Measurements from ENCODE around the gene ARHGAP15.

Gene ARHGAP15

DNA sequence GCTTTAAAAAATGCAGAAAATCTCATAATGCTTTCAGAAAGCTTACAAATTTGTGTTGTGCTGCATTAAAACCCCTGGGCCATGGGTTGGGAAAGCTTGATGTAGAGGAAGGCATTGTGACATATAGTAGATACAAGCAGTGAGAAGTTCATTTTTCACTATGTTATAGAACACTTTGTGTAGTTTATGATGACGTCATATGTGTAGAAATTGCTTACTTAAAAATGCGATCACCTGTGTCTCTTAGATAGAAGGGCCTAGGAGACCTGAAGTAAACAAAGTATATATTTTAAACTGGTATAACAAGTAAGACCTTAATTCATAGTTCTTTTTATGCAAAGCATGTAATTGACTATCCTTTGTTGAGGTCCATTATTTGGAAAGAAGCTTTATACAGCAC, 393.5 kb downstream of the ARHGAP15 start:
- H3K79me2 ChIP-seq (ENCODE audit: insufficient read depth, low read length) = no peaks in the 10 kb centered on the region
- H3K9me2 ChIP-seq (replicated peaks; ENCODE audit: insufficient read depth, low read length) = no peaks in the 10 kb centered on the region
- TF ChIP-seq, protein P1, sequence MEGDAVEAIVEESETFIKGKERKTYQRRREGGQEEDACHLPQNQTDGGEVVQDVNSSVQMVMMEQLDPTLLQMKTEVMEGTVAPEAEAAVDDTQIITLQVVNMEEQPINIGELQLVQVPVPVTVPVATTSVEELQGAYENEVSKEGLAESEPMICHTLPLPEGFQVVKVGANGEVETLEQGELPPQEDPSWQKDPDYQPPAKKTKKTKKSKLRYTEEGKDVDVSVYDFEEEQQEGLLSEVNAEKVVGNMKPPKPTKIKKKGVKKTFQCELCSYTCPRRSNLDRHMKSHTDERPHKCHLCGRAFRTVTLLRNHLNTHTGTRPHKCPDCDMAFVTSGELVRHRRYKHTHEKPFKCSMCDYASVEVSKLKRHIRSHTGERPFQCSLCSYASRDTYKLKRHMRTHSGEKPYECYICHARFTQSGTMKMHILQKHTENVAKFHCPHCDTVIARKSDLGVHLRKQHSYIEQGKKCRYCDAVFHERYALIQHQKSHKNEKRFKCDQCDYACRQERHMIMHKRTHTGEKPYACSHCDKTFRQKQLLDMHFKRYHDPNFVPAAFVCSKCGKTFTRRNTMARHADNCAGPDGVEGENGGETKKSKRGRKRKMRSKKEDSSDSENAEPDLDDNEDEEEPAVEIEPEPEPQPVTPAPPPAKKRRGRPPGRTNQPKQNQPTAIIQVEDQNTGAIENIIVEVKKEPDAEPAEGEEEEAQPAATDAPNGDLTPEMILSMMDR (IDR thresholded peaks at IDR 0.05; ENCODE audit: insufficient read depth, low read length, poor library complexity, severe bottlenecking) = no peak
- TF ChIP-seq EZH2phosphoT487 (conservative IDR thresholded peaks at IDR 0.05; ENCODE audit: low read length) = no peak
- no peak overlapping the region for H3K4me3 ChIP-seq (ENCODE audit: insufficient read depth, low read length, poor library complexity, severe bottlenecking)
- no peaks in the 10 kb centered on the region for H3F3A ChIP-seq (ENCODE audit: insufficient read depth)
- H2AFZ ChIP-seq (ENCODE audit: low read depth, low read length, severe bottlenecking) = no peak overlapping the region
- H4K20me1 ChIP-seq (ENCODE audit: low read depth, low read length) = 0 out of 2 replicates have a peak, but pooled peaks cover 2% of the 10 kb centered on the region
- H3K9me3 ChIP-seq (ENCODE audit: insufficient read depth, low read length) = no peaks in the 10 kb centered on the region
- no peaks in the 10 kb centered on the region for H3K36me3 ChIP-seq (ENCODE audit: low read length)
- no peaks in the 10 kb centered on the region for H3K27me3 ChIP-seq (ENCODE audit: low read length)
- H3K27ac ChIP-seq (ENCODE audit: low read depth, low read length) = no peak overlapping the region
- no peak overlapping the region for H3K9ac ChIP-seq (ENCODE audit: low read length)
- no peak overlapping the region for H3K4me2 ChIP-seq (ENCODE audit: low read depth, low read length, poor library complexity, severe bottlenecking)

GRCh38 chr2:143524119-143524553, 394.9 kb downstream of the ARHGAP15 start:
- H3K4me3 ChIP-seq (ENCODE audit: insufficient read depth, low read length, poor library complexity, severe bottlenecking) = no peak overlapping the region
- H3K27me3 ChIP-seq (ENCODE audit: low read length) = no peaks in the 10 kb centered on the region
- H3K9me3 ChIP-seq (ENCODE audit: insufficient read depth, low read length) = no peaks in the 10 kb centered on the region
- H3F3A ChIP-seq (ENCODE audit: insufficient read depth) = no peaks in the 10 kb centered on the region
- H3K9ac ChIP-seq (ENCODE audit: low read length) = no peak overlapping the region
- H3K4me2 ChIP-seq (ENCODE audit: low read depth, low read length, poor library complexity, severe bottlenecking) = no peak overlapping the region
- H3K27ac ChIP-seq (ENCODE audit: low read depth, low read length) = no peak overlapping the region
- 0 out of 2 replicates have a peak, but pooled peaks cover 2% of the 10 kb centered on the region for H4K20me1 ChIP-seq (ENCODE audit: low read depth, low read length)
- H3K9me2 ChIP-seq (replicated peaks; ENCODE audit: insufficient read depth, low read length) = no peaks in the 10 kb centered on the region
- no peak overlapping the region for H2AFZ ChIP-seq (ENCODE audit: low read depth, low read length, severe bottlenecking)
- H3K36me3 ChIP-seq (ENCODE audit: low read length) = no peaks in the 10 kb centered on the region
- H3K79me2 ChIP-seq (ENCODE audit: insufficient read depth, low read length) = no peaks in the 10 kb centered on the region
- no peak for TF ChIP-seq EZH2phosphoT487 (conservative IDR thresholded peaks at IDR 0.05; ENCODE audit: low read length)
- TF ChIP-seq, protein P1 (IDR thresholded peaks at IDR 0.05; ENCODE audit: insufficient read depth, low read length, poor library complexity, severe bottlenecking) = no peak

DNA sequence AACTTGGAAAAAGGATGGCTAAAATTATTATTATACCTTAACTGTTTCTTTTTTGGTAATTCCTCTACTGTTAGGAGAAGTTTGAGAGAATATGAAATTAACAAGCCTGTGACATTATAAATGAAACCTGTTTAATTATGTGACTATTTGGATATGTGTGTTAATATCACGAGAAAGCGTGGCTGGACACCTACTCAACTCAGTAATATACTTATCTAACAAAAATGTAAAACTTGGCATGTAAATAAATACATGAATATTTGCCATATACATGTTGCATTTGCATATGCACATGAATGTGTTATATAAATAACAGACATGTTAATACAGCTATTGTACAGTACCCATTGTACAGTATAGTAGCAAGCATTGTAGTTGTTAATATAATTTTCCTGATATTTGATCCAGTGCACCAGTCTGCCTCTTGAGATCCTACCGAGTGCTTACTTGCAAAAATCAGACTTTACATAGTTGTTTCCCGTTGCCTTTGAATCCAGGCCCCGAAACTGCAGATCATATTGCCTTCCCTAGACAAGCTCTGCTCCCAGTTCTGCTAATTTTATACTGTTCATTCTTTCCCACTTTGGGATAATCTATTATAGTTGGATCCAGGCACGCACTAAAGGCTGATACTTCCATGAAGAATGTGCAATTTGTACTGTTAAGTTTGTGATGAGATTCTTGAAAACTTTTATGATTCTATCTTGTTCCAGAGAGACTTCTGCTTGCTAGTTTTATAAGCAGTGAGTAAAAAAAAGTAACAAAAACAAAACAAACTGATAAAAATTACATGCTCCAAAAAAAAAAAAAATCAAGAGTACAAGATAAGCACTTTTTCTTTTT, 395.6 kb downstream of the ARHGAP15 start:
- Histone ChIP-seq H3K9me3 (ENCODE audit: insufficient read depth, low read length) (no peaks in the 10 kb centered on the region), H3K79me2 (ENCODE audit: insufficient read depth, low read length) (no peaks in the 10 kb centered on the region), H3K4me2 (ENCODE audit: low read depth, low read length, poor library complexity, severe bottlenecking) (no peak overlapping the region), H3K27ac (ENCODE audit: low read depth, low read length) (no peak overlapping the region), H3K27me3 (ENCODE audit: low read length) (no peaks in the 10 kb centered on the region), H3F3A (ENCODE audit: insufficient read depth) (no peaks in the 10 kb centered on the region), H4K20me1 (ENCODE audit: low read depth, low read length) (0 out of 2 replicates have a peak, but pooled peaks cover 2% of the 10 kb centered on the region), H3K36me3 (ENCODE audit: low read length) (no peaks in the 10 kb centered on the region), H3K9me2 (replicated peaks; ENCODE audit: insufficient read depth, low read length) (no peaks in the 10 kb centered on the region), H3K9ac (ENCODE audit: low read length) (no peak overlapping the region), H3K4me3 (ENCODE audit: insufficient read depth, low read length, poor library complexity, severe bottlenecking) (no peak overlapping the region), H2AFZ (ENCODE audit: low read depth, low read length, severe bottlenecking) (no peak overlapping the region)
- no peak for TF ChIP-seq EZH2phosphoT487 (conservative IDR thresholded peaks at IDR 0.05; ENCODE audit: low read length)

GRCh38 chr2:143525402-143525860, 396.2 kb downstream of the ARHGAP15 start:
- no peak overlapping the region for H3K4me3 ChIP-seq (ENCODE audit: insufficient read depth, low read length, poor library complexity, severe bottlenecking)
- TF ChIP-seq, protein P1 (IDR thresholded peaks at IDR 0.05; ENCODE audit: insufficient read depth, low read length, poor library complexity, severe bottlenecking) = no peak
- no peaks in the 10 kb centered on the region for H3K36me3 ChIP-seq (ENCODE audit: low read length)
- H3K27ac ChIP-seq (ENCODE audit: low read depth, low read length) = no peak overlapping the region
- H3K27me3 ChIP-seq (ENCODE audit: low read length) = no peaks in the 10 kb centered on the region
- H3K9me3 ChIP-seq (ENCODE audit: insufficient read depth, low read length) = no peaks in the 10 kb centered on the region
- H3K9ac ChIP-seq (ENCODE audit: low read length) = no peak overlapping the region
- H3F3A ChIP-seq (ENCODE audit: insufficient read depth) = no peaks in the 10 kb centered on the region
- H4K20me1 ChIP-seq (ENCODE audit: low read depth, low read length) = 0 out of 2 replicates have a peak, but pooled peaks cover 2% of the 10 kb centered on the region
- H3K4me2 ChIP-seq (ENCODE audit: low read depth, low read length, poor library complexity, severe bottlenecking) = no peak overlapping the region
- H3K79me2 ChIP-seq (ENCODE audit: insufficient read depth, low read length) = no peaks in the 10 kb centered on the region
- no peaks in the 10 kb centered on the region for H3K9me2 ChIP-seq (replicated peaks; ENCODE audit: insufficient read depth, low read length)
- no peak overlapping the region for H2AFZ ChIP-seq (ENCODE audit: low read depth, low read length, severe bottlenecking)

Measured in SU-DHL-6 (cell line).